GM19193 (cell line): ENCODE data around the gene MYO10.

ENCODE experiments used
- POLR2A ChIP-seq: IDR thresholded peaks from 4 replicates; pipeline ENCODE4 v1.6.1; 2011; ENCODE audit not compliant: insufficient read depth, insufficient read length; ENCODE audit errors: extremely low read depth

MYO10 gene

GRCh38 chr5:16726538-16726946 is 209.5 kb downstream of the MYO10 start:
- no peak for TF ChIP-seq POLR2A

GRCh38 chr5:16725575-16725974 is 210.5 kb downstream of the MYO10 start:
- no peak for TF ChIP-seq POLR2A

- no peak for TF ChIP-seq POLR2A
Measured at GRCh38 chr5:16723821-16724220, 212.3 kb downstream of the MYO10 start.

GRCh38 chr5:16722097-16722495 is 214.0 kb downstream of the MYO10 start:
- no peak for TF ChIP-seq POLR2A

GRCh38 chr5:16721151-16722096 is 214.7 kb downstream of the MYO10 start:
- no peak for TF ChIP-seq POLR2A

- no peak for TF ChIP-seq POLR2A
Measured at GRCh38 chr5:16713386-16713928, 222.6 kb downstream of the MYO10 start.

GRCh38 chr5:16712620-16713019 is 223.5 kb downstream of the MYO10 start:
- no peak for TF ChIP-seq POLR2A

GRCh38 chr5:16712178-16712577 is 223.9 kb downstream of the MYO10 start:
- no peak for TF ChIP-seq POLR2A

GRCh38 chr5:16709691-16710433 is 226.2 kb downstream of the MYO10 start:
- no peak for TF ChIP-seq POLR2A

GRCh38 chr5:16707869-16708192 is 228.3 kb downstream of the MYO10 start:
- no peak for TF ChIP-seq POLR2A

- no peak for TF ChIP-seq POLR2A
Measured at GRCh38 chr5:16707168-16707868, 228.8 kb downstream of the MYO10 start.

GRCh38 chr5:16704945-16705344 is 231.1 kb downstream of the MYO10 start:
- no peak for TF ChIP-seq POLR2A

- TF ChIP-seq POLR2A, result no peak
Measured at GRCh38 chr5:16702964-16703363, 233.1 kb downstream of the MYO10 start.

- no peak for TF ChIP-seq POLR2A
Measured at GRCh38 chr5:16701134-16702099, 234.7 kb downstream of the MYO10 start.
